Calu3 (cell line): Measurements from ENCODE around the gene FOXP1. TPM values are rescaled to one million over a fixed set of nuclear protein-coding genes. Genes with fewer than 3 reads are reported as not detected.

Experiments
- BruUV-seq: library from RNA; stranded (reverse); fragments of 400-500 nt; replicated peaks from 2 replicates; lab custom pipeline; 2021; lab: Mats Ljungman, UMichigan
- CTCF ChIA-PET: fragments of 300-600 bp; sonication (Branson Sonifier 250); formaldehyde crosslinking; loops from one replicate; lab custom pipeline; 2022; ENCODE audit warnings: antibody characterized with exemption; lab: Charles Lee
- DNase-seq: peaks from one replicate; pipeline ENCODE4 v3.0.0; 2022
- H3K27ac Mint-ChIP-seq: one replicate; pipeline ENCODE4 v1.8.0; 2022; ENCODE audit warnings: mixed read lengths; ENCODE audit not compliant: unreplicated experiment
- H3K27me3 Mint-ChIP-seq: one replicate; pipeline ENCODE4 v1.8.0; 2022; ENCODE audit warnings: mixed read lengths; ENCODE audit not compliant: unreplicated experiment
- H3K36me3 Mint-ChIP-seq: one replicate; pipeline ENCODE4 v1.8.0; 2022; ENCODE audit warnings: mild to moderate bottlenecking, moderate library complexity, mixed read lengths; ENCODE audit not compliant: insufficient read depth, unreplicated experiment
- H3K4me1 Mint-ChIP-seq: one replicate; pipeline ENCODE4 v1.8.0; 2022; ENCODE audit warnings: mild to moderate bottlenecking, low read depth, mixed read lengths; ENCODE audit not compliant: unreplicated experiment
- H3K4me3 Mint-ChIP-seq: one replicate; pipeline ENCODE4 v1.8.0; 2022; ENCODE audit warnings: mild to moderate bottlenecking, low read depth, moderate library complexity, mixed read lengths; ENCODE audit not compliant: unreplicated experiment
- H3K9me3 Mint-ChIP-seq: one replicate; pipeline ENCODE4 v1.8.0; 2022; ENCODE audit warnings: low read depth, mixed read lengths; ENCODE audit not compliant: unreplicated experiment
- CTCF ChIP-seq: fragments of 200-600 bp; IDR thresholded peaks from one replicate; pipeline ENCODE4 v1.8.0; 2022; ENCODE audit warnings: antibody characterized with exemption; ENCODE audit not compliant: unreplicated experiment
- intact Hi-C: fragments of 100-400 bp; cut with micrococcal nuclease; formaldehyde crosslinking; loops from one replicate; pipeline ENCODE4 v1.10.0; 2022; ENCODE audit not compliant: unreplicated experiment
- total RNA-seq: library from RNA; stranded (reverse); gene quantifications from 2 replicates; pipeline ENCODE4 v1.2.3, GENCODE V29; 2022

FOXP1 gene
- total RNA-seq, 1 experiment from 2014 or later, result 82.8 TPM

GRCh38 chr3:71247221-71247957 is 336.1 kb downstream of the FOXP1 start:
- H3K27ac Mint-ChIP-seq, result peak overlapping the region; percentile 89
- H3K9me3 Mint-ChIP-seq, result no peaks in the 10 kb centered on the region

DNA sequence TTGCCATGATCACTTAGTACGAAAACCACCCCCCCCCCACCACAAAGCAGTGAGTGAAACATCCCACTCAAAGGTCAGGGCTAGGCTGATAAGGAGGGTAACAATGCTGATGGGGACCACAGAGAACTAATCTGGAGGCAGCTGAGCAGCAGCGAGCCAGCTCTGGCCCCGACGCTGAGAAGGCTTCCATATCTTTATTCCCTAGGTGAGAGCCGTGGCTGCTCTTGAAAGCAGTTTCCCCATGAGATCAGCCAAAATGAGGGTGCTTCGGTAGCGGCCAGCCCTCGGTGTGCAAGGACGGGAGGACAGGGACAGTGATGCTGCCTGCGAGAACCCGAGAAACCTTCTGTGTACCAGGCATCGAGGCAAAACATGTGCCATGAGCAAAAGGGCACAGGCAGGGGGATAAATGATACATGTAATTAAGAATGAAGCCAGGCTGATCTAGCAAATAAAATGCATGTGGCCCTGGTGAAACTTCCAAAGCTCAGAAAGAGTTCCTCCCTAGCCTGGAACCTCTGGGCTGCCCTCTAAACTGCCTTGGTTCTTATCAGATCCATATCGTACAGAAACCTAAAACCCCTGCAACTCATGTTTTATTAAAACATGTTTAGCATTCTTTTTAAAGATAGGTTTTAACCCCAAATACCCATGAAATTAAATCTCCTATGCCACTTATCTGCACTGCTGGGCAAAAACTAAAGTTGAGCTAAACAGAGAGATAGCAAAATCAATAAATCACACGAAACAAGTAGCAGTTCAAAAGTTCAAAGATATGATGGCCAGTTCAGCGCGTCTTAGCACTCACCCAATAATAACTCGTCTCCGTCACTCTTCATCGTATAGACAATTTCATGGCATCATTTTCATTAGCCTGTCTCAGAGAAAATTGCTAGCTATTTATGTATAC is 337.3 kb downstream of the FOXP1 start:
- intact Hi-C loops, result loop anchor here (2.0 to 10.0 kb wide), 4 partner anchors 56 to 336 kb away; partner anchors contain the start of gene FOXP1
- Mint-ChIP-seq H3K36me3 (peaks cover 13% of the 10 kb centered on the region), H3K4me3 (peak overlapping the region; percentile 57), H3K27me3 (no peaks in the 10 kb centered on the region), H3K9me3 (no peaks in the 10 kb centered on the region), H3K4me1 (peaks cover 55% of the 10 kb centered on the region), H3K27ac (peak overlapping the region; percentile 89)
- TF ChIP-seq CTCF, result no peak
- no peak for DNase-seq
- CTCF ChIA-PET, result interaction anchor here (0.6 to 1.8 kb wide), 2 partner anchors 8 to 449 kb away, joined by 4 to 9 read pairs; no protein-coding TSS in a partner anchor
- no TSS peak for BruUV-seq

More at GRCh38 chr3:71247221-71247957, 336.1 kb downstream of the FOXP1 start:
- Mint-ChIP-seq H3K4me1 (peaks cover 55% of the 10 kb centered on the region), H3K27me3 (no peaks in the 10 kb centered on the region), H3K36me3 (peaks cover 13% of the 10 kb centered on the region), H3K4me3 (peak overlapping the region; percentile 56)
- DNase-seq, result peak; percentile 58
- intact Hi-C loops, result loop anchor here (5.0 to 10.0 kb wide), 3 partner anchors 55 to 335 kb away; partner anchors contain the start of gene FOXP1
- no peak for TF ChIP-seq CTCF
- CTCF ChIA-PET, result interaction anchor here (0.8 to 1.1 kb wide), 2 partner anchors 39 to 106 kb away, joined by 3 to 4 read pairs; no protein-coding TSS in a partner anchor
- no TSS peak for BruUV-seq

DNA sequence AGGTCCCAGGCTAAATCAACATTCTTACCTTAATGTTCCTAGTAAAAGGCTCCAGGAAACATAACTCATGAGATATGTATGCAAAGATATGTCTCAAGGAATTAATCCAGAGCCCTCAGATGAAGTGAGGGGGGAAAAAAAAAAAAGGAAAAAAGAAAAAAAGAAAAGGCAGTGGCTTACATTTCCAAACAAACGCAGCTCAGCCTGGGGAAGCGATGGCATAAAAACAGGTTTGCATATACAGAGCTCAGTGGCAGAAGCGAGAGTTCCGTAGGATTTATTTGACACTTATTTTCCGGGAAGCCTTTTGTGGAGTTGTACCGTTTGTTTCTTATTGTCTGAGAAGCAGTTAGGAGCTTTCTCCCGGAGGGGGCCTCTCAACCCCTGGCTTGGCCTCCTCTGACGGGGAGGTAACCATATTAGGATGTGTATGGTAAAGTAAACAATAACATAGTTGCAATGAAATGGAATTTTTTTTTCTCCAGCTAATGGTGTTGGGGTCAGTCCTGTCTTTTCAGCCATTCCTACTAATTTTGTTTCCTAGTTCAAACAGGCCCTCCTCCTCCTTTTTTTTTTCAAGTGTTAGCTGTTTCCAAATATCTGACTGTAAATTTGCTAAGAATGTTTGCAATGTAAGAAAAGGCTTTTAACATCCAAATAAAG is 338.6 kb downstream of the FOXP1 start:
- H3K4me3 Mint-ChIP-seq, result peak overlapping the region; percentile 50
- TF ChIP-seq CTCF, result no peak
- DNase-seq, result peak; percentile 19
- intact Hi-C loops, result loop anchor here (2.0 to 10.0 kb wide), 4 partner anchors 57 to 337 kb away; partner anchors contain the start of gene FOXP1
- H3K4me1 Mint-ChIP-seq, result peaks cover 55% of the 10 kb centered on the region
- H3K27me3 Mint-ChIP-seq, result no peaks in the 10 kb centered on the region
- no peaks in the 10 kb centered on the region for H3K9me3 Mint-ChIP-seq
- peaks cover 13% of the 10 kb centered on the region for H3K36me3 Mint-ChIP-seq
- no TSS peak for BruUV-seq
- peak overlapping the region; percentile 72 for H3K27ac Mint-ChIP-seq
- CTCF ChIA-PET, result interaction anchor here (0.7 to 1.8 kb wide), 3 partner anchors 9 to 228 kb away, joined by 3 to 9 read pairs (median 4); no protein-coding TSS in a partner anchor
